Suprapubic skin (tissue), 4 donors: ENCODE data around the gene OGG1. TPM values are rescaled to one million over a fixed set of nuclear protein-coding genes. Genes with fewer than 3 reads are reported as not detected.
A peak's percentile ranks its signal among the peaks of the same experiment; 100 is the strongest.

Experiments
- DNase-seq, 2 donors: peaks; one replicate each; pipeline ENCODE4 v3.0.0-alpha.2; 2019; ENCODE audit warnings: low spot score in 2 of 2
- H3K27ac ChIP-seq: fragments of 200-600 bp; sonication (generic); one replicate; pipeline ENCODE4 v1.5.1; 2019
- H3K27me3 ChIP-seq: fragments of 200-600 bp; sonication (generic); one replicate; pipeline ENCODE4 v1.5.1; 2019
- H3K36me3 ChIP-seq: fragments of 200-600 bp; sonication (generic); one replicate; pipeline ENCODE4 v1.5.1; 2019
- H3K4me1 ChIP-seq: fragments of 200-600 bp; sonication (generic); one replicate; pipeline ENCODE4 v1.5.1; 2019
- H3K4me3 ChIP-seq: fragments of 200-600 bp; sonication (generic); one replicate; pipeline ENCODE4 v1.5.1; 2019; ENCODE audit warnings: mild to moderate bottlenecking
- H3K9me3 ChIP-seq: fragments of 200-600 bp; sonication (generic); one replicate; pipeline ENCODE4 v1.5.1; 2019
- EP300 ChIP-seq: sonication (generic); formaldehyde crosslinking; IDR thresholded peaks from one replicate; pipeline ENCODE4 v1.6.1; 2017; ENCODE audit warnings: antibody characterized with exemption
- POLR2A ChIP-seq, 2 donors: fragments of 450-650 bp; IDR thresholded peaks; one replicate each; pipeline ENCODE4 v1.6.1; 2017; ENCODE audit warnings: antibody characterized with exemption in 2 of 2, mild to moderate bottlenecking in 2 of 2, moderate library complexity in 2 of 2
- POLR2AphosphoS5 ChIP-seq, 3 donors: sonication (generic); formaldehyde crosslinking; IDR thresholded peaks; one replicate each; pipeline ENCODE4 v1.6.1; 2017; ENCODE audit warnings: antibody characterized with exemption in 3 of 3
- WGBS: methylation state at CpG from one replicate; pipeline ENCODE4 v1.1.5; 2018; 5-methylcytosine and 5-hydroxymethylcytosine counted together
- total RNA-seq, 4 donors: library from RNA; depleted of rRNA; stranded (reverse); fragments of >200 nt; gene quantifications; one replicate each; pipeline ENCODE4 v1.1.0, GENCODE V29; 2016
- TF ChIP-seq, protein P1 (sequence below), 2 donors: fragments of 200-600 bp in 1 of 2; fragments of 450-650 bp in 1 of 2; sonication (generic) in 1 of 2; IDR thresholded peaks; one replicate each; pipeline ENCODE4 v1.5.1; 2016 to 2019; ENCODE audit warnings: antibody characterized with exemption in 2 of 2, mild to moderate bottlenecking in 1 of 2, moderate library complexity in 1 of 2

OGG1 gene
- total RNA-seq, 4 donors from 2014 or later, result 15.7 to 29.6 (median 25.5) TPM

DNA sequence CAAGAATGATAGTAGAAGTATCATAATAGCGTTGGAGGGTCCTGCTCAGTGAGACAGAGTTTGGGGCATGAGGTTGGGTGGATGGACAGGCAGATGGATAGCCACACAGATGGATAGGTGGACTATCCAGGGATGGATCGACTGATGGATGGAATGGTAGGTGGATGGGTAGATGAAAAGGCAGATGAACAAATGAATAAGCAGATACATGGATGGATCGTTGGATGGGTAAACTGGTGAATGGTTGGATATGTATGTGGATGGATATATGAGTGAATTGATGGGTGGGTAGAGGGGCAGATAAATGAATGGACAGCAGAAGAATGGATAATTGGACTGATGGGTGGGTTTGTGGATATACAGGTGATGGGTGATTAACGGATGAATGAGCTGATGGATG is 36.6 kb upstream of the OGG1 start:
- DNase-seq, result no peak
- 92% methylated on average over 4 of the region's 4 CpGs for WGBS
- Histone ChIP-seq H3K4me3 (no peak overlapping the region), H3K9me3 (no peaks in the 10 kb centered on the region), H3K36me3 (no peaks in the 10 kb centered on the region), H3K4me1 (peaks cover 11% of the 10 kb centered on the region), H3K27me3 (no peaks in the 10 kb centered on the region), H3K27ac (no peak overlapping the region)
- TF ChIP-seq, protein P1, sequence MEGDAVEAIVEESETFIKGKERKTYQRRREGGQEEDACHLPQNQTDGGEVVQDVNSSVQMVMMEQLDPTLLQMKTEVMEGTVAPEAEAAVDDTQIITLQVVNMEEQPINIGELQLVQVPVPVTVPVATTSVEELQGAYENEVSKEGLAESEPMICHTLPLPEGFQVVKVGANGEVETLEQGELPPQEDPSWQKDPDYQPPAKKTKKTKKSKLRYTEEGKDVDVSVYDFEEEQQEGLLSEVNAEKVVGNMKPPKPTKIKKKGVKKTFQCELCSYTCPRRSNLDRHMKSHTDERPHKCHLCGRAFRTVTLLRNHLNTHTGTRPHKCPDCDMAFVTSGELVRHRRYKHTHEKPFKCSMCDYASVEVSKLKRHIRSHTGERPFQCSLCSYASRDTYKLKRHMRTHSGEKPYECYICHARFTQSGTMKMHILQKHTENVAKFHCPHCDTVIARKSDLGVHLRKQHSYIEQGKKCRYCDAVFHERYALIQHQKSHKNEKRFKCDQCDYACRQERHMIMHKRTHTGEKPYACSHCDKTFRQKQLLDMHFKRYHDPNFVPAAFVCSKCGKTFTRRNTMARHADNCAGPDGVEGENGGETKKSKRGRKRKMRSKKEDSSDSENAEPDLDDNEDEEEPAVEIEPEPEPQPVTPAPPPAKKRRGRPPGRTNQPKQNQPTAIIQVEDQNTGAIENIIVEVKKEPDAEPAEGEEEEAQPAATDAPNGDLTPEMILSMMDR (IDR thresholded peaks at IDR 0.05), result no peak
- TF ChIP-seq POLR2AphosphoS5 (IDR thresholded peaks at IDR 0.05), result no peak
- no peak for TF ChIP-seq EP300
- no peak for TF ChIP-seq POLR2A (IDR thresholded peaks at IDR 0.05)

DNA sequence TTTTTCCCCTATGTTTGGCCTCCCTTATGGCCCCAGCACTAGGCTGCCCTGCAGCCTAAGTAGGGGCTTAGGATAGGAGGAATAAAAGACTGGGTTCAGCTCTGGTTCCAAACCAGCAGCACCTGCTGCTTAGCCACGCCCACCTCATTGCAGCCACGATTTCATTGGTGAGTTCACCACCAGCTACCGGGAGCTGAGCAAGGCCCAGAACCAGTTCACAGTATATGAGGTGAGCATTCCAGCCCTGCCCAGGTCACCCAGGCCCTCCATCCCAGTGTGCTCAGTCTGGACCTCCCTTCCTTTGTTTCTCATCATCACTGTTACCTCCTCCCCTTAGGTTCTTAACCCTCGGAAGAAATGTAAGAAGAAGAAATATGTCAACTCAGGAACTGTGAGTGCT is 34.6 kb upstream of the OGG1 start:
- DNase-seq, result no peak
- TF ChIP-seq, protein P1 (IDR thresholded peaks at IDR 0.05), result no peak
- Histone ChIP-seq H3K36me3 (no peaks in the 10 kb centered on the region), H3K9me3 (no peaks in the 10 kb centered on the region), H3K27ac (no peak overlapping the region), H3K4me3 (no peak overlapping the region), H3K4me1 (peaks cover 11% of the 10 kb centered on the region), H3K27me3 (no peaks in the 10 kb centered on the region)
- 34% methylated on average over 4 of the region's 4 CpGs for WGBS

DNA sequence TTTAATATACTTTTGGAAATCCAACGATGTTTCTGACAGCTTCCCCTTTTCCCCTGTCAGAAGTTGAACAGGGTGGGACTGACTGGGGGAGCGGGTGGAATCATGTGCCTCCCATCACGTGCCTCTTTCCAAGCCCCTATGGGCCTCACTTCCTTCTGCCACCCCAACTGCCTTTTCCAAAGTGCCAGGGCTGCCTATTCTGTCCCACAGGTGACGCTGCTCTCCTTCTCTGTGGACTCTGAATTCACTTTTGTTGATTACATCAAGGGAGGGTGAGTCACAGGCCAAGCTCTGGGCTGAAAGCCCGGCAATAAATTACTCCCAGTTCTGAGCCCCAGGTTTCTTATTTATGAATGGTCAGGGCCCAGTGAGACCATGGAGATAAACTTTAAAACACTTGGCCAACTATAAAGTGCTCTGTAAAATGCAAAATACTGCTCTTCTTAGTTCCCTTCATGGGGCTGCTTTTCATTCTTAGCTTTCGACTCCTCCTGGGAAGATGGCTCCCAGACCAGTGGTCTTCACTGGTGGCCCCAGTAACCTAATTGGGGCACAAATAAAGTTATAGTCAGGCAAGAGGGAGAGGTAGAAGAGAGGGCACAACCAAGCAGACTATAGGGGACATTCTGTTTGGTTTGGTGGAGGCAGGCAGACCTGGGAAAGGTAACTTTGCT is 33.9 kb upstream of the OGG1 start:
- 36% methylated on average over 6 of the region's 6 CpGs for WGBS

DNA sequence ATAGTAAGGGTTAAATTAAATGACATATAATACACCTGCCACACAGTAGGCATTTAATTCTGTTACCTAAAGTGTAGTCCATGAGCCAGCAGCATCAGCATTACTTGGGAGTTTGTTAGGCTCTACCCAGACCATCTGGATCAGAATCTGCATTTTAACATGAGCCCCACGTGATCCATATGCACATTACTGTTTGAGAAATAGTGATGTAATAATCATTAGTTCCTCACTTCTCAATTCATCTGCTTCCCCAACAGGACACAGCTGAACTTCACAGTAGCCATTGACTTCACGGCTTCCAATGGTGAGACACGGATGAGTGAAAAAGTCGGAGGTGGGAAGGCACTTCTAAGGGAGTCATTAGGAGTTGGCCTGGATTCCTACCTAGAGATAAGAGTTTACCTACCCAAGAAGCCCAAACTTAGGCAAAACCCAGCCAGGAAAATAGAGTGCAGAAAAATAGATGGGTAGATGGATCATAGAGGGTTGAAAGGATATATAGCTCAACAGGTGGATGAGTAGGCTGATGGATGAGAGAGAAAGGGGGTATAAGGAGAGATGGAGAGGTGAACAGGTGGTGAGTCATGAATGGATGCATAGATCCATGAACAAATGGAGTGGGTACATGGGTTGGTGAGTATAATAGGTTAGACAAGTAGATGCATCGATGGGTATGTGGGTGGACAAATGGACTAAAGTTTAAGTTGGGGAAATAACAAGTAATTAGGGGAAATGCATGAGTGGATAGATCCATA is 32.8 kb upstream of the OGG1 start:
- Histone ChIP-seq H3K27me3 (no peaks in the 10 kb centered on the region), H3K9me3 (no peaks in the 10 kb centered on the region), H3K4me3 (no peak overlapping the region), H3K4me1 (peaks cover 11% of the 10 kb centered on the region), H3K27ac (no peak overlapping the region), H3K36me3 (no peaks in the 10 kb centered on the region)
- 85% methylated on average over 5 of the region's 5 CpGs for WGBS
- no peak for DNase-seq
- TF ChIP-seq EP300, result no peak
- TF ChIP-seq, protein P1 (IDR thresholded peaks at IDR 0.05), result no peak
- TF ChIP-seq POLR2AphosphoS5 (IDR thresholded peaks at IDR 0.05), result no peak
- no peak for TF ChIP-seq POLR2A (IDR thresholded peaks at IDR 0.05)

More for the DNA sequence above, 33.9 kb upstream of the OGG1 start:
- TF ChIP-seq POLR2AphosphoS5 (IDR thresholded peaks at IDR 0.05) (peak in 2 of 3 donors; percentile 12 to 37), POLR2A (IDR thresholded peaks at IDR 0.05) (no peak), EP300 (no peak)
- TF ChIP-seq, protein P1 (IDR thresholded peaks at IDR 0.05), result peak; percentile 56 to 75
- Histone ChIP-seq H3K4me3 (no peak overlapping the region), H3K9me3 (no peaks in the 10 kb centered on the region), H3K36me3 (no peaks in the 10 kb centered on the region), H3K27me3 (no peaks in the 10 kb centered on the region), H3K4me1 (peaks cover 11% of the 10 kb centered on the region), H3K27ac (no peak overlapping the region)
- peak in 1 of 2 donors; percentile 86 for DNase-seq

DNA sequence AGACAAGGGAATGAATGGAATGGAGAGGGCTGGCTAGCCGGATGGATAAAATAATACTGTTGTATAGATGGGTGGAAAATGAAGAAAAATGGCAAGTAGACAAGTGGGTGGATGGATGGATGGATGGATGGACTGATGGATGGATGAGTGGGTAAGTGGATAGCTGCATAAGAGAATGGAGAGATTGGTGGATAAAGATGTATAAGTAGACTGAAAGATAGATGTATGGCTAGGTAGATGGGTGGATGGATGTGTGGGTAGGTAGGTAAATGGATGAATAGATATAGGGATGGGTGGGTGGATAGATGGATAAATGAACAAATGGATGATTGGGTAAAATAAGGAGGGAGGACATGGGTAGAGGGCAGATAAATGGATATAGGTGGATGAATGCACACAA is 32.2 kb upstream of the OGG1 start:
- Histone ChIP-seq H3K36me3 (no peaks in the 10 kb centered on the region), H3K4me3 (no peak overlapping the region), H3K4me1 (peaks cover 11% of the 10 kb centered on the region), H3K27ac (no peak overlapping the region), H3K27me3 (no peaks in the 10 kb centered on the region), H3K9me3 (no peaks in the 10 kb centered on the region)
- WGBS, result 90% methylated on average over 1 of the region's 1 CpG
- DNase-seq, result no peak
- no peak for TF ChIP-seq POLR2AphosphoS5 (IDR thresholded peaks at IDR 0.05)
- TF ChIP-seq EP300, result no peak
- TF ChIP-seq POLR2A (IDR thresholded peaks at IDR 0.05), result no peak
- TF ChIP-seq, protein P1 (IDR thresholded peaks at IDR 0.05), result no peak
